HG03432 (cell line): Measurements from ENCODE around the gene EDEM3.
"Not testable (repeated sequence)": the region's sequence is repeated elsewhere in the genome, so short reads cannot be mapped to it uniquely, and the experiment has no call there.

Experiments
- ATAC-seq: cut with Tn5 transposase; IDR thresholded peaks from one replicate; pipeline ENCODE4 v1.9.1; 2021; ENCODE audit warnings: mild to moderate bottlenecking, moderate library complexity; ENCODE audit not compliant: unreplicated experiment

The EDEM3 gene

GRCh38 chr1:184769241-184769640, 14.6 kb upstream of the EDEM3 start:
- ATAC-seq, result no peak

GRCh38 chr1:184768467-184768866, 13.8 kb upstream of the EDEM3 start:
- no peak for ATAC-seq

GRCh38 chr1:184767591-184767990, 12.9 kb upstream of the EDEM3 start:
- ATAC-seq, result no peak

- ATAC-seq, result no peak
Observed at GRCh38 chr1:184764483-184764882, 9.8 kb upstream of the EDEM3 start.

- ATAC-seq, result not testable (repeated sequence)
Observed at GRCh38 chr1:184763520-184763919, 8.9 kb upstream of the EDEM3 start.

- ATAC-seq, result no peak
Observed at GRCh38 chr1:184761969-184762485, 7.4 kb upstream of the EDEM3 start.

- ATAC-seq, result no peak
Observed at GRCh38 chr1:184759651-184760050, 5.0 kb upstream of the EDEM3 start.

GRCh38 chr1:184759112-184759511, 4.5 kb upstream of the EDEM3 start:
- no peak for ATAC-seq

GRCh38 chr1:184757891-184758290, 3.2 kb upstream of the EDEM3 start:
- ATAC-seq, result no peak

GRCh38 chr1:184757406-184757805, 2.7 kb upstream of the EDEM3 start:
- ATAC-seq, result no peak

- peak; percentile 4 for ATAC-seq
Observed at GRCh38 chr1:184755226-184756065, 788 bp upstream of the EDEM3 start.

GRCh38 chr1:184753608-184754475, 816 bp downstream of the EDEM3 start:
- peak; percentile 11 for ATAC-seq

GRCh38 chr1:184753117-184753516, 1.5 kb downstream of the EDEM3 start:
- ATAC-seq, result no peak

GRCh38 chr1:184752656-184753055, 2.0 kb downstream of the EDEM3 start:
- no peak for ATAC-seq

GRCh38 chr1:184748740-184749139, 5.9 kb downstream of the EDEM3 start:
- no peak for ATAC-seq

GRCh38 chr1:184747089-184747955, 7.3 kb downstream of the EDEM3 start:
- ATAC-seq, result peak; percentile 81

GRCh38 chr1:184745929-184746638, 8.6 kb downstream of the EDEM3 start:
- peak; percentile 33 for ATAC-seq

GRCh38 chr1:184745110-184745509, 9.5 kb downstream of the EDEM3 start:
- ATAC-seq, result no peak

GRCh38 chr1:184743062-184743756, 11.4 kb downstream of the EDEM3 start:
- peak; percentile 62 for ATAC-seq
